ENCODE results near the gene C10orf71.
A peak's percentile ranks its signal among the peaks of the same experiment; 100 is the strongest.

Gene C10orf71

DNA sequence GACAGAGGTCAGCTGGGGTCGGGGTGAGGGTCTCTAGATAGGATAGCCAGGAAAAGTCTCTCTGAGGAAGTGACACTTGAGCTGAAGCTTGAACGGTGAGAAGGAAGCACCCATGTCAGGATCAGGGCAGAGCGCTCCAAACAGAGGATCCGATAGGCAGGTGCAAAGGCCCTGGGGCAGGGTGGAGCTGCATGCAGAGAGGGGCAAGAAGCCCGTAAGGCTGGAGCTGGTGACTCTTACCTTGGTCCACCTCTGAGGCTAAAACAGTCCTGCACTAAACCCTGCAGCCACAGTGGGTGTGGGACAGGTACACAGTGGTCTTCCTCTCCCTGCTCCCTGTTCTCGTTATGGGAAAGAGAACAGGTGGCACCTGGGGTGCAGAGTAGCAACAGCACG, 5.8 kb upstream of the C10orf71 start:
- Histone ChIP-seq H3K4me1 (ENCODE audit: control insufficient read depth, low read depth, low read length) (peaks cover 3% of the 10 kb centered on the region), H2BK15ac (replicated peaks; ENCODE audit: low read depth) (no peak overlapping the region), H3K56ac (ENCODE audit: low read length) (no peak overlapping the region), H3K79me2 (ENCODE audit: control insufficient read depth, insufficient read depth, low read length) (no peaks in the 10 kb centered on the region), H2AK5ac (ENCODE audit: low read length) (no peak overlapping the region), H3K9ac (ENCODE audit: low read length) (no peak overlapping the region), H3K27me3 (ENCODE audit: insufficient read depth, low read length, poor library complexity) (no peaks in the 10 kb centered on the region), H3K4ac (ENCODE audit: low read depth, low read length) (no peak overlapping the region), H3K23ac (ENCODE audit: low read length) (no peak overlapping the region), H3K4me3 (ENCODE audit: low read length) (no peak overlapping the region), H3K27ac (ENCODE audit: low read depth, low read length) (no peak overlapping the region), H3K79me1 (ENCODE audit: low read length) (no peaks in the 10 kb centered on the region), H4K8ac (ENCODE audit: low read depth, low read length) (no peak overlapping the region), H3K4me2 (ENCODE audit: low read length) (no peak overlapping the region), H4K5ac (ENCODE audit: low read length) (no peak overlapping the region), H3K18ac (ENCODE audit: low read length) (no peak overlapping the region), H3K36me3 (ENCODE audit: control insufficient read depth, insufficient read depth, low read length) (no peaks in the 10 kb centered on the region), H2BK120ac (ENCODE audit: low read depth, low read length) (no peak overlapping the region), H2BK5ac (ENCODE audit: low read length) (no peak overlapping the region)
- DNase-seq, result no peak
- WGBS (ENCODE audit: extremely low coverage, insufficient coverage, low lambda C conversion rate), result no CpG with 5 or more reads among the region's 7 CpGs

- H3K27ac ChIP-seq (ENCODE audit: low read depth, low read length), result no peak overlapping the region
- H2BK5ac ChIP-seq (ENCODE audit: low read length), result no peak overlapping the region
- no peak overlapping the region for H4K5ac ChIP-seq (ENCODE audit: low read length)
- H3K56ac ChIP-seq (ENCODE audit: low read length), result no peak overlapping the region
- no peak overlapping the region for H3K9ac ChIP-seq (ENCODE audit: low read length)
- no peak overlapping the region for H3K4me3 ChIP-seq (ENCODE audit: low read length)
- no peaks in the 10 kb centered on the region for H3K79me2 ChIP-seq (ENCODE audit: control insufficient read depth, insufficient read depth, low read length)
- no peak overlapping the region for H3K18ac ChIP-seq (ENCODE audit: low read length)
- H2BK15ac ChIP-seq (replicated peaks; ENCODE audit: low read depth), result no peak overlapping the region
- no CpG with 5 or more reads among the region's 5 CpGs for WGBS (ENCODE audit: extremely low coverage, insufficient coverage, low lambda C conversion rate)
- H3K23ac ChIP-seq (ENCODE audit: low read length), result no peak overlapping the region
- no peaks in the 10 kb centered on the region for H3K27me3 ChIP-seq (ENCODE audit: insufficient read depth, low read length, poor library complexity)
- H3K4me2 ChIP-seq (ENCODE audit: low read length), result no peak overlapping the region
- H4K8ac ChIP-seq (ENCODE audit: low read depth, low read length), result no peak overlapping the region
- H2BK120ac ChIP-seq (ENCODE audit: low read depth, low read length), result no peak overlapping the region
- no peaks in the 10 kb centered on the region for H3K79me1 ChIP-seq (ENCODE audit: low read length)
- no peak for DNase-seq
- no peak overlapping the region for H2AK5ac ChIP-seq (ENCODE audit: low read length)
- H3K4me1 ChIP-seq (ENCODE audit: control insufficient read depth, low read depth, low read length), result peaks cover 8% of the 10 kb centered on the region
- H3K36me3 ChIP-seq (ENCODE audit: control insufficient read depth, insufficient read depth, low read length), result no peaks in the 10 kb centered on the region
- no peak overlapping the region for H3K4ac ChIP-seq (ENCODE audit: low read depth, low read length)
Measured at GRCh38 chr10:49294731-49295130, 4.2 kb upstream of the C10orf71 start.

DNA sequence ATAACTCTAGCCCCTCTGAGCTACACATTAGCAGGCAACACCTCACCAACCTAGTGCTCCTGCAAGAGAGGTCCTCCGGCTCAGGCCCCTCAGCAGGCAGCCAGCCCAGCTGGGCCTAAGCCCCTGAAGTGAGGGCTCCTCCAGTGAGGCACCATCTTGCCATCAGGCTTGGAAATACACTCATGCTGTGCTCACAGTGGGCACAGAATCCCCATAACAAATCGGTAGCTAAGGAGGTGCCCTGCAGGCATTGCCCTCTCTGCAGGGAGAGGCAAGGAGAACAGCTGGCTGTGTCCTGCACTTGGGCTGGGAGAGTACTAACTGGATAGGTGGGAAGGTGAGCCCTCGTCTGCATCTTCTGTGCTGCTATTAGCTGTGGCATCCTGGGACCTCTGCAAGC, 3.7 kb upstream of the C10orf71 start:
- Histone ChIP-seq H2BK5ac (ENCODE audit: low read length) (no peak overlapping the region), H2AK5ac (ENCODE audit: low read length) (no peak overlapping the region), H2BK120ac (ENCODE audit: low read depth, low read length) (no peak overlapping the region), H3K79me2 (ENCODE audit: control insufficient read depth, insufficient read depth, low read length) (no peaks in the 10 kb centered on the region), H3K23ac (ENCODE audit: low read length) (no peak overlapping the region), H2BK15ac (replicated peaks; ENCODE audit: low read depth) (no peak overlapping the region), H3K4me3 (ENCODE audit: low read length) (no peak overlapping the region), H3K36me3 (ENCODE audit: control insufficient read depth, insufficient read depth, low read length) (no peaks in the 10 kb centered on the region), H3K4me1 (ENCODE audit: control insufficient read depth, low read depth, low read length) (peaks cover 8% of the 10 kb centered on the region), H3K27ac (ENCODE audit: low read depth, low read length) (no peak overlapping the region), H3K18ac (ENCODE audit: low read length) (no peak overlapping the region), H3K27me3 (ENCODE audit: insufficient read depth, low read length, poor library complexity) (no peaks in the 10 kb centered on the region), H3K79me1 (ENCODE audit: low read length) (no peaks in the 10 kb centered on the region), H3K4me2 (ENCODE audit: low read length) (no peak overlapping the region), H4K5ac (ENCODE audit: low read length) (no peak overlapping the region), H3K56ac (ENCODE audit: low read length) (no peak overlapping the region), H3K9ac (ENCODE audit: low read length) (no peak overlapping the region), H4K8ac (ENCODE audit: low read depth, low read length) (no peak overlapping the region), H3K4ac (ENCODE audit: low read depth, low read length) (no peak overlapping the region)
- WGBS (ENCODE audit: extremely low coverage, insufficient coverage, low lambda C conversion rate), result no CpG with 5 or more reads among the region's 3 CpGs
- DNase-seq, result no peak

DNA sequence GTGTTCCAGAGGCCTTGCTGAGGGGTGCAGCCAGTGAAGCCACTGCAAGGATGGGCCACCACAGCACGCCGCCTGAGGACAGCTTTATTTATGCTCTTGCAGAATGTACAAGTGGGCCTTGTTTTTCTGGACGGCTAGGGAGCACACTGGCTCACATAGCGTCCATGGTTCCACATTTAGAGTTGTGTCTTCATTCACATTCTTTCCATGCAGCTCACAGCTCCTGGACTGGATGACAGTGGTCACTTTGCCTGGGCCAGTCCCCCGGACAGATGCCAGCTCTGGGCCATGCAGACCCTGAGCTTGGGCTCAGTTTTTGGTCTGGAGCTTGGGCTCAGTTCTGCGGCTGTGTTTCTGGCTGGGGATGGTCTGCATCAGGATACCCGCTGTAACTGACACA, 2.6 kb upstream of the C10orf71 start:
- H3K27me3 ChIP-seq (ENCODE audit: insufficient read depth, low read length, poor library complexity), result no peaks in the 10 kb centered on the region
- H4K8ac ChIP-seq (ENCODE audit: low read depth, low read length), result no peak overlapping the region
- no peak overlapping the region for H3K23ac ChIP-seq (ENCODE audit: low read length)
- no peaks in the 10 kb centered on the region for H3K79me1 ChIP-seq (ENCODE audit: low read length)
- H2AK5ac ChIP-seq (ENCODE audit: low read length), result no peak overlapping the region
- H3K4ac ChIP-seq (ENCODE audit: low read depth, low read length), result no peak overlapping the region
- H3K27ac ChIP-seq (ENCODE audit: low read depth, low read length), result no peak overlapping the region
- no CpG with 5 or more reads among the region's 7 CpGs for WGBS (ENCODE audit: extremely low coverage, insufficient coverage, low lambda C conversion rate)
- no peak overlapping the region for H3K18ac ChIP-seq (ENCODE audit: low read length)
- no peak overlapping the region for H4K5ac ChIP-seq (ENCODE audit: low read length)
- H3K79me2 ChIP-seq (ENCODE audit: control insufficient read depth, insufficient read depth, low read length), result no peaks in the 10 kb centered on the region
- no peak overlapping the region for H3K4me3 ChIP-seq (ENCODE audit: low read length)
- no peak overlapping the region for H3K4me2 ChIP-seq (ENCODE audit: low read length)
- H3K56ac ChIP-seq (ENCODE audit: low read length), result no peak overlapping the region
- no peak overlapping the region for H2BK5ac ChIP-seq (ENCODE audit: low read length)
- H3K9ac ChIP-seq (ENCODE audit: low read length), result no peak overlapping the region
- DNase-seq, result no peak
- no peak overlapping the region for H2BK15ac ChIP-seq (replicated peaks; ENCODE audit: low read depth)
- no peaks in the 10 kb centered on the region for H3K36me3 ChIP-seq (ENCODE audit: control insufficient read depth, insufficient read depth, low read length)
- H3K4me1 ChIP-seq (ENCODE audit: control insufficient read depth, low read depth, low read length), result peaks cover 8% of the 10 kb centered on the region
- H2BK120ac ChIP-seq (ENCODE audit: low read depth, low read length), result no peak overlapping the region

DNA sequence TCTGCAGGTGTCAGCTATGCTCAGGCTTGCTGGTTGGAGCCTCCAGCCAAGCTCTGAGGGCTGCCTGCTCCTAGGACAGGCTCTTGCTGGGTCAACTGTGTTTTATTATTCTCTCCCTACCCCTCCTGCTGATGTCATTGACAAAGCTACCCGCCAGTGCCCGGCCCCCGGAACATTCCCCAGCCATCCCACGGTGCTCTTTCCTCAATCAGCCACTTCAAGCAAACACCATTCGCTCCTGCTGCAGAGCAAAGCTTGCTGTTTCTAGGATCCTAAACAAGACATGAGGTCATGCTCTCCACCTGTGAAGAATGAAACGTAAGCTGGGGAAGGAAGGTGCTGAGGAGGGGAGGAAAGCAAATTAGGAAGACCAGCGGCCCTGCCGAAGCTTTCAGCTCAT, 2.1 kb upstream of the C10orf71 start:
- Histone ChIP-seq H3K9ac (ENCODE audit: low read length) (no peak overlapping the region), H2BK120ac (ENCODE audit: low read depth, low read length) (no peak overlapping the region), H4K5ac (ENCODE audit: low read length) (no peak overlapping the region), H4K8ac (ENCODE audit: low read depth, low read length) (no peak overlapping the region), H3K4me1 (ENCODE audit: control insufficient read depth, low read depth, low read length) (peaks cover 8% of the 10 kb centered on the region), H2BK5ac (ENCODE audit: low read length) (no peak overlapping the region), H3K79me1 (ENCODE audit: low read length) (no peaks in the 10 kb centered on the region), H3K79me2 (ENCODE audit: control insufficient read depth, insufficient read depth, low read length) (no peaks in the 10 kb centered on the region), H3K27me3 (ENCODE audit: insufficient read depth, low read length, poor library complexity) (no peaks in the 10 kb centered on the region), H2BK15ac (replicated peaks; ENCODE audit: low read depth) (no peak overlapping the region), H3K27ac (ENCODE audit: low read depth, low read length) (no peak overlapping the region), H3K4me2 (ENCODE audit: low read length) (no peak overlapping the region), H3K4me3 (ENCODE audit: low read length) (no peak overlapping the region), H3K36me3 (ENCODE audit: control insufficient read depth, insufficient read depth, low read length) (no peaks in the 10 kb centered on the region), H3K56ac (ENCODE audit: low read length) (no peak overlapping the region), H3K4ac (ENCODE audit: low read depth, low read length) (no peak overlapping the region), H2AK5ac (ENCODE audit: low read length) (no peak overlapping the region), H3K18ac (ENCODE audit: low read length) (no peak overlapping the region), H3K23ac (ENCODE audit: low read length) (no peak overlapping the region)
- DNase-seq, result peak; percentile 53
- WGBS (ENCODE audit: extremely low coverage, insufficient coverage, low lambda C conversion rate), result no CpG with 5 or more reads among the region's 8 CpGs

- Histone ChIP-seq H2AK5ac (ENCODE audit: low read length) (no peak overlapping the region), H2BK15ac (replicated peaks; ENCODE audit: low read depth) (no peak overlapping the region), H3K27ac (ENCODE audit: low read depth, low read length) (no peak overlapping the region), H3K79me1 (ENCODE audit: low read length) (no peaks in the 10 kb centered on the region), H3K56ac (ENCODE audit: low read length) (peak overlapping the region; percentile 54), H3K36me3 (ENCODE audit: control insufficient read depth, insufficient read depth, low read length) (no peaks in the 10 kb centered on the region), H3K27me3 (ENCODE audit: insufficient read depth, low read length, poor library complexity) (no peaks in the 10 kb centered on the region), H3K23ac (ENCODE audit: low read length) (no peak overlapping the region), H3K18ac (ENCODE audit: low read length) (no peak overlapping the region), H3K4me1 (ENCODE audit: control insufficient read depth, low read depth, low read length) (peaks cover 8% of the 10 kb centered on the region), H4K5ac (ENCODE audit: low read length) (no peak overlapping the region), H3K4me3 (ENCODE audit: low read length) (no peak overlapping the region), H3K79me2 (ENCODE audit: control insufficient read depth, insufficient read depth, low read length) (no peaks in the 10 kb centered on the region), H2BK120ac (ENCODE audit: low read depth, low read length) (no peak overlapping the region), H3K4me2 (ENCODE audit: low read length) (no peak overlapping the region), H3K9ac (ENCODE audit: low read length) (no peak overlapping the region), H2BK5ac (ENCODE audit: low read length) (peak overlapping the region; percentile 13), H4K8ac (ENCODE audit: low read depth, low read length) (no peak overlapping the region), H3K4ac (ENCODE audit: low read depth, low read length) (no peak overlapping the region)
- peak; percentile 91 for DNase-seq
- WGBS (ENCODE audit: extremely low coverage, insufficient coverage, low lambda C conversion rate), result no CpG with 5 or more reads among the region's 9 CpGs
Measured at GRCh38 chr10:49297818-49298670, 926 bp upstream of the C10orf71 start.
